Cardiac muscle cell (in vitro differentiated cells and primary cell): ENCODE results near the gene ZNF827. TPM values are rescaled to one million over a fixed set of nuclear protein-coding genes. Genes with fewer than 3 reads are reported as not detected.

ENCODE experiments used
- DNase-seq, 2 donors: peaks; one replicate each; pipeline versions ENCODE4 v3.0.0 to v3.0.0-alpha.2; 2010 to 2017; ENCODE audit warnings: low read depth in 1 of 2, low spot score in 1 of 2
- H3K27ac ChIP-seq: fragments of 200-600 bp; sonication (generic); 2 replicates; pipeline ENCODE4 v1.5.1; 2016
- H3K27me3 ChIP-seq: fragments of 200-600 bp; sonication (generic); 2 replicates; pipeline ENCODE4 v1.6.0; 2016; ENCODE audit warnings: control low read depth
- H3K36me3 ChIP-seq: fragments of 200-600 bp; sonication (generic); 2 replicates; pipeline ENCODE4 v1.5.1; 2016; ENCODE audit warnings: control low read depth
- H3K4me1 ChIP-seq: fragments of 200-600 bp; sonication (generic); 2 replicates; pipeline ENCODE4 v1.8.1; 2017; ENCODE audit warnings: low read depth, mild to moderate bottlenecking, mixed run types
- H3K4me3 ChIP-seq: fragments of 200-600 bp; sonication (generic); 2 replicates; pipeline ENCODE4 v1.5.1; 2016; ENCODE audit warnings: mild to moderate bottlenecking
- H3K9me3 ChIP-seq: fragments of 200-600 bp; sonication (generic); 2 replicates; pipeline ENCODE4 v1.5.1; 2017; ENCODE audit warnings: low read depth, mild to moderate bottlenecking, control low read depth
- CTCF ChIP-seq: IDR thresholded peaks from 2 replicates; pipeline ENCODE4 v1.5.1; 2012; ENCODE audit warnings: low read depth, mild to moderate bottlenecking, low read length
- polyA plus RNA-seq: library from polyadenylated mRNA; unstranded; fragments of >200 nt; fragmentation: Nextera tagmentation; extraction: Ambion mirVana; gene quantifications from 2 replicates; pipeline ENCODE4 v1.2.1, GENCODE V29; 2016
- total RNA-seq: library from RNA; depleted of rRNA; stranded (reverse); fragments of >200 nt; gene quantifications from 2 replicates; pipeline ENCODE4 v1.2.3, GENCODE V29; 2016

Gene ZNF827
- total and polyA plus RNA-seq, 2 experiments from 2014 or later = 13.2 to 37.3 TPM

- Histone ChIP-seq H3K4me3 (no peak overlapping the region), H3K27ac (no peak overlapping the region), H3K9me3 (no peaks in the 10 kb centered on the region), H3K27me3 (no peaks in the 10 kb centered on the region), H3K4me1 (no peaks in the 10 kb centered on the region), H3K36me3 (peaks cover 43% of the 10 kb centered on the region)
- no peak for TF ChIP-seq CTCF
- no peak for DNase-seq
Observed at GRCh38 chr4:145843639-145844038, 95.0 kb downstream of the ZNF827 start.

- H3K9me3 ChIP-seq = no peaks in the 10 kb centered on the region
- no peaks in the 10 kb centered on the region for H3K27me3 ChIP-seq
- peak in 1 of 2 donors; percentile 89 for DNase-seq
- peaks cover 39% of the 10 kb centered on the region for H3K36me3 ChIP-seq
- TF ChIP-seq CTCF = no peak
- no peak overlapping the region for H3K27ac ChIP-seq
- no peaks in the 10 kb centered on the region for H3K4me1 ChIP-seq
- no peak overlapping the region for H3K4me3 ChIP-seq
Observed at GRCh38 chr4:145843148-145843547, 95.5 kb downstream of the ZNF827 start.

- TF ChIP-seq CTCF = no peak
- peak in 1 of 2 donors; percentile 66 for DNase-seq
- Histone ChIP-seq H3K27me3 (no peaks in the 10 kb centered on the region), H3K36me3 (peaks cover 39% of the 10 kb centered on the region), H3K4me3 (no peak overlapping the region), H3K4me1 (no peaks in the 10 kb centered on the region), H3K27ac (no peak overlapping the region), H3K9me3 (no peaks in the 10 kb centered on the region)
Observed at GRCh38 chr4:145842224-145842887, 96.3 kb downstream of the ZNF827 start.

GRCh38 chr4:145840801-145841200 is 97.8 kb downstream of the ZNF827 start:
- Histone ChIP-seq H3K4me1 (no peaks in the 10 kb centered on the region), H3K27me3 (no peaks in the 10 kb centered on the region), H3K27ac (no peak overlapping the region), H3K4me3 (no peak overlapping the region), H3K9me3 (no peaks in the 10 kb centered on the region), H3K36me3 (peaks cover 34% of the 10 kb centered on the region)
- no peak for TF ChIP-seq CTCF
- DNase-seq = no peak

GRCh38 chr4:145840162-145840768 is 98.4 kb downstream of the ZNF827 start:
- Histone ChIP-seq H3K9me3 (no peaks in the 10 kb centered on the region), H3K27me3 (no peaks in the 10 kb centered on the region), H3K4me1 (no peaks in the 10 kb centered on the region), H3K4me3 (no peak overlapping the region), H3K27ac (no peak overlapping the region), H3K36me3 (peaks cover 28% of the 10 kb centered on the region)
- peak; percentile 44 for TF ChIP-seq CTCF
- peak; percentile 44 to 67 for DNase-seq
